ENCODE data around the gene KLF11.
"Not testable (repeated sequence)": the region's sequence is repeated elsewhere in the genome, so short reads cannot be mapped to it uniquely, and the experiment has no call there.

DNA sequence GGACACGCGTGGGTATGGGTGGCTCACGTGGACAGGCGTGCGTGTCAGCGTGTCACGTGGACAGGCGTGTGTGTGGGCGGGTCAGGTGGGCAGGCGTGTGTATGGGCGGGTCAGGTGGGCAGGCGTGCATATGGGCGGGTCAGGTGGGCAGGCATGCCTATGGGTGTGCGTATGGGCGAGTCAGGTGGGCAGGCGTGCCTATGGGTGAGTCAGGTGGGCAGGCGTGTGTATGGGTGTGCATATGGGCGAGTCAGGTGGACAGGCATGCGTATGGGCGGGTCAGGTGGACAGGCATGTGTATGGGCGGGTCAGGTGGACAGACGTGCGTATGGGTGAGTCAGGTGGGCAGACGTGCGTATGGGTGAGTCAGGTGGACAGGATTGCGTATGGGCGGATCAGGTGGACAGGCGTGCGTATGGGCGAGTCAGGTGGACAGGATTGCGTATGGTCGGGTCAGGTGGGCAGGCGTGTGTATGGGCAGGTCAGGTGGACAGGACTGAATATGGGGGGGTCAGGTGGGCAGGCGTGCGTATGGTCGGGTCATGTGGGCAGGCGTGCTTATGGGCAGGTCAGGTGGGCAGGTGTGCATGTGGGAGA lies 30.9 kb upstream of the KLF11 start:
- not testable (repeated sequence) for TF ChIP-seq POLR2A (IDR thresholded peaks at IDR 0.05)
- TF ChIP-seq, protein P1, sequence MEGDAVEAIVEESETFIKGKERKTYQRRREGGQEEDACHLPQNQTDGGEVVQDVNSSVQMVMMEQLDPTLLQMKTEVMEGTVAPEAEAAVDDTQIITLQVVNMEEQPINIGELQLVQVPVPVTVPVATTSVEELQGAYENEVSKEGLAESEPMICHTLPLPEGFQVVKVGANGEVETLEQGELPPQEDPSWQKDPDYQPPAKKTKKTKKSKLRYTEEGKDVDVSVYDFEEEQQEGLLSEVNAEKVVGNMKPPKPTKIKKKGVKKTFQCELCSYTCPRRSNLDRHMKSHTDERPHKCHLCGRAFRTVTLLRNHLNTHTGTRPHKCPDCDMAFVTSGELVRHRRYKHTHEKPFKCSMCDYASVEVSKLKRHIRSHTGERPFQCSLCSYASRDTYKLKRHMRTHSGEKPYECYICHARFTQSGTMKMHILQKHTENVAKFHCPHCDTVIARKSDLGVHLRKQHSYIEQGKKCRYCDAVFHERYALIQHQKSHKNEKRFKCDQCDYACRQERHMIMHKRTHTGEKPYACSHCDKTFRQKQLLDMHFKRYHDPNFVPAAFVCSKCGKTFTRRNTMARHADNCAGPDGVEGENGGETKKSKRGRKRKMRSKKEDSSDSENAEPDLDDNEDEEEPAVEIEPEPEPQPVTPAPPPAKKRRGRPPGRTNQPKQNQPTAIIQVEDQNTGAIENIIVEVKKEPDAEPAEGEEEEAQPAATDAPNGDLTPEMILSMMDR (IDR thresholded peaks at IDR 0.05) = not testable (repeated sequence)

Measured in suprapubic skin (tissue), 3 donors.